ENCODE measurements around the gene RRM2.

The RRM2 gene

DNA sequence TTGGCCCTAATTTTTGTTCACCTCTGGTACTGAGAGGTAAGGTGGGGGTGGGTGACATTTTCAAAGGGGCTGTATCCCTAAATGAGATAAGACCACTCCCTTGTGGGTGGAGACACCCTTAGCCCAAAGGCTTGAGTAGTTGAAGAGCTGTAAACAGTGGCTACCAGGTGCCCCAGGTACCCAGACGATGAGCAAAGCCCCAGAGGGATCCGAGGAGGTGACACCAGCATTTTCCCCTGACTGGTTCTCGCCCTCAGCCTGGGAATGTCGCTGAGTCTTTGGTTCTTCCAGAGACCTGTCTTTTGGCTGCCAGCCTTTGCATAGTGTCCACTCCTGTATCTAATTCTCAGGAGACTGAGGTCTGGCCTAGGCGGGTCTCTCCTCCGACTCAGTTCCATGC, 36.5 kb downstream of the RRM2 start:
- DNase-seq = no peak

DNA sequence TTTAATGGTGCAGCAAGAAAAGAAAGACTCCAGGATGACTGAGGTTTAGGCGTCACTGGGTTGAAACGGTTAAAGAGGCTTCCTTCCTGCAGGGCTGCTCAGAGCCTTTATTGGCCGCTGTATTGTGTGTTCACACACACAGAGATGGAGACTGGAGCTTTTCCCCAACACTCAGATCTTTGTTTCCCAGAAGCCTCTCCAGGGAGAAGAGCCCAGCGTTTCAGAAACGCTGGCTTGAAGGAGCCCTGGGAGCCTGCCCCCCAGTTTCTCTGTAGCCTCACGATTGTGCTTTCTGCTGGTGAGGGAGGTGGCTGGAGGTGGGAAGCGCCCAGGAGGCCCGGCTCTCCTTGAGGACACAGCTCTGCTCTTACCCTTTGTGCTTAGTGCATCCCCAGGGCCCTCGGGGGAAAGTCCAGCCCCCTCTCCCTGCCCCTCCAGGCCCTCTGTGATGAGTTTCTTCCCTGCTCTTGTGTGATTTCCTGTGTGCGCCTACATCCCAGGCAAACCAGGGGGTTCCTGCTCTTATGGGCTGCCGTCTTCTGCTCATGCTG, 37.1 kb downstream of the RRM2 start:
- DNase-seq = no peak

DNA sequence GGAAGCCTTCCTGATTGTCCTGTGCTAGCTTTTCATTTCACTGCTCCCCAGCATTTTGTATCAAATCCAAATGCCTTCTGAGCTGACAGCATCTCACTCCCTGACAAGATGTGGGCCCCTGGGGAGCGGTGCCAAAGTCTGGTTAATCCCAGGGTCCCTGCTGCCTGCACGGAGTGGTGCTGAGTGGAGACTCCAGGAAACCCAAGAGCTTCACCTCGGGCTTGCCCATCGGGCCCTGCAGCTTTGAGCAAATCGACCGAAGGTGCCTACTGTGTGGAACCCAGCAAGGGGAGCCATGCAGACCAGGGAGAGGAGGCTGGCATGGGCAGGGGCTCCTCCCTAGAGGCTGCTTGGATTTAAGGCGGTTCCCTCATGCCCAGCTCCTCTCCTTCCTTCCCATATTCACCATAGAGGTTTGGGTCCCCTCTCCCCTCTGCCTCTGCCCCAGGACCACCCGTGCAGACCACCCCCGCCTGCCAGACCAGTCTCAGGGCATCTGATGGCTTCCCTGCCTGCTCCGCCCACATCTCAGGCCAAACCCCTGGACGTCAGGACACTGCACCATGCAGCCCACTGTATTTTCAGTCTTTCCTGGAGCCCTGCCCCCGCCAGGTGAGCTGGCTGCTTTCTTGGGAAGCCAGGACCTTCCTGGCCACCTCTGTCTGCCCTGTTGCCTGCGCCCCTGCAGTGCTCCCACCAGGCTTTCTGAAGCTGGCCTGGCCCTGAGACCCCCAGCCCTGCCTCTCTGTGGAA, 37.8 kb downstream of the RRM2 start:
- DNase-seq = no peak

DNA sequence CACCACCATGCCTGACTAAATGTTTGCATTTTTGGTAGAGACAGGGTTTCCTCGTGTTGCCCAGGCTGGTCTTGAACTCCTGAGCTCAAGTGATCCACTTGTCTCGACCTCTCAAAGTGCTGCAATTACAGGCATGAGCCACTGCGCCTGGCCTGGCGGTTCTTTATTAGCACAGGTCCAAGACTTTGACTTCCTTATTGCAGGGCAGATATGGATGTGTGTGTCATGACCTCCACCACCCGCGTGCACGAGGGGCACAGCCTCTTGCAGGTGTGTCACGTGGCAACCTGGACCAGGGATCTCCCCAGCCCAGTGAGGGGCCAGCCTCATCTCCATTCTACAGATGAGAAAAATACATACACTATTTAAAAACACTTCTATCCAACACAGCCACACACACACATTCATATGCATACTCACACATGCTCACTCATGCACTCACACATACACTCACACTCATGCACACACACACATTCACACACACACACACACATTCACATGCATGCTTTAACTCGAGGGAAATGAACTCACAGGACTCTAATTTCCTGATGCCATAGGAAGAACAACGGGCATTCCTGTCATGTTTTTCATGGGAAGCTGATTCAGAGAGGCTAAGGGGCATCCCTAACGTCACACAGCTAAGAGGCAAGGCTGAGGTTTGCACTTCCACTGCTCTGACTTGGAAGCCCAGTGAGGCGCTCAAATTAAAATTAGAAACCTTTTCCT, 38.8 kb downstream of the RRM2 start:
- no peak for DNase-seq

DNA sequence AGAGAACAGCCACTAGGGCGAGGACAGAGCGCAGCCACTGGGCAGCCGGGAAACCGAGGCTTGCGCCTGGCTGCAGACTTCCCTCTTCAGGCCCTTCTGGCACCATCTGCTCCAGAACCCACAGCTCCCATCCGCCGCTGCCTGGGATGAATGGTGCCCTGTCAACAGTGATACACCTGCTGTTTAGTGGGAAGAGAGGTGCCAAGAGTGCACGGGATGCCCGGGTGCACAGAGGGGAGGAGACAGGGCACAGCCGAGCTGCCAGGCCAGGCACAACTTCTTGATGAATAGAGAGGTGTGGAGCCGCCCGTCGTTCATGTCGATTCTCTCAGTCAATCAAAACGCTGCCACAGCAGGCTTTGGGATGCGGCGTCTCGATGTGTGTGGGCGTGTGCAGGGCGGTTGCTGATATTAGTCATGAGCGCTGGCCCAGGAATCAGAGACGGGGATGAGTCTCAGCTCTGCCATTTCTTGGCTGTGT, 39.5 kb downstream of the RRM2 start:
- no peak for DNase-seq

DNA sequence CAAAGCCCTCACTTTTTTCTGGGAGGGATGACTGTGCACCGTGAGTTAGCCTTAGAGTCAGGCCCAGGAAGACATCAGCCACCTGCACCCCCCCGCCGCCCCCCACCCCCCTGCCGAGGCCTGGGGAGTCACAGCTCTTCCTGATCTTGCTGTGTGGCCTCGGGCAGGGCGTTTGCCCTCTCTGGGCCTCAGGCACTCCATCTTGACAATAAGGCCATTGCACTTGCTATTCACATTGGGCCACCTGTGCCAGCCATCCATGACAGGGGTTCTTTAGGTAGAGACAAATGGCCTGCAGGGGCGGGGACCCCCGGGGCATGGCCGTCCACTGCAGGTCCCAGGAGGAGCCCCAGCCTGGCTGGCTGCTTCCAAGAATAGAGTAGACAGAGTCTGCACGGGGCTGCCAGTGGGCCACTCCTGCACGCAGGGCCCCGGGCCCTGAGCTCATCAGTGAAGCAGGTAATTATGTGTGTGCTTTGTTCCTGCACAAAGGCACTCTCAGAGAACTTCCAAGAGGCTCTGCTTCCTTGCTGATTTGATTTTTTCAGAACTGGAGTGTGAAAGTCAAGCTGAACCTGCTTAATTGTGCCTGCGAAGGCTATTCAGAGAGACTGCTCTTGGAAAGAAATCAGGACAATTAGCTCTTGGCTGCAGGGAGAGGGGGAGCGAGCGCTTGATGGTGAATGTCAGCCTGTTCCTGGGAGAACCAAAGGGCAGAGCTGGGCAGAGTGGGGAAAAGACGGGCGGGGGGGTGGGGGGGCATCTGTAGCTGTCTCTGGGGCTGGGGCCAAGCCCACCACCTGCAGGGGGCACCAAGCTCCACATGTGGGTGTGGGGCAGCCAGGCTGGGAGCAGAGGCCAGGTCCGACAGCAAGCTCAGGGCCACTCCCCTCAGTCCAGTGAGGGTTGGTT, 40.3 kb downstream of the RRM2 start:
- DNase-seq = no peak

DNA sequence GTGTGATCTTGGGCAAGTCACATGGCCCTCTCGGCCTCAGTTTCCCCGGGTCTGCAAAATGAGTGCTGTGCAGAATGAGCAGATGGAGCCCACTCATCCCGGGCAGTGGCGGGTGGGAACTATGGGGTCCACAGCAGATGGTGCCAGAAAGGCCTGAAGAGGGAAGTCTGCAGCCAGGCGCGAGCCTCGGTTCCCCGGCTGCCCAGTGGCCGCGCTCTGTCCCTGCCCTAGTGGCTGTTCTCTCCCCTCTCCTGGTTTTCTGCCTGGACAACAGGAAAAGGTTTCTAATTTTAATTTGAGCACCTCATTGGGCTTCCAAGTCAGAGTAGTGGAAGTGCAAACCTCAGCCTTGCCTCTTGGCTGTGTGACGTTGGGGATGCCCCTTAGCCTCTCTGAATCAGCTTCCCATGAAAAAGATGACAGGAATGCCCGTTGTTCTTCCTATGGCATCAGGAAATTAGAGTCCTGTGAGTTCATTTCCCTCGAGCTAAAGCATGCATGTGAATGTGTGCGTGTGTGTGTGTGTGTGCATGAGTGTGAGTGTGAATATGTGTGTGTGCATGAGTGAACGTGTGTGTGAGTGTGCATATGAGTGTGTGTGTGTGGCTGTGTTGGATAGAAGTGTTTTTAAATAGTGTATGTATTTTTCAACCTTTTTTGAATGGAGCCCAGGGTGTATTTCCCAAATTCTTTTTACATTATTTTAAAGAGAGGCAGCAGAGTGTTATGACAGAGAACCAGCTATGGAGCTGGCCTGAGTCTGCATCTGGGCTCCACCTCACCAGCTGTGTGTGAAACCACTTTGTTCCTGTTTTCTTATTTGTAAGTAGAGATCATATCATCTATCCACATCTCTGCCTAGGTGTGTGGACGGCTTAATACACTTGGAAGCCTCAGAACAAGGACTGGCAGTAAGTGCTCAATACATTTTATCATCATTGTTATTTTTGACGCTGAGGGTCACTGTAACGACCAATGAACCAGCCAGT, 41.3 kb downstream of the RRM2 start:
- DNase-seq = no peak

DNA sequence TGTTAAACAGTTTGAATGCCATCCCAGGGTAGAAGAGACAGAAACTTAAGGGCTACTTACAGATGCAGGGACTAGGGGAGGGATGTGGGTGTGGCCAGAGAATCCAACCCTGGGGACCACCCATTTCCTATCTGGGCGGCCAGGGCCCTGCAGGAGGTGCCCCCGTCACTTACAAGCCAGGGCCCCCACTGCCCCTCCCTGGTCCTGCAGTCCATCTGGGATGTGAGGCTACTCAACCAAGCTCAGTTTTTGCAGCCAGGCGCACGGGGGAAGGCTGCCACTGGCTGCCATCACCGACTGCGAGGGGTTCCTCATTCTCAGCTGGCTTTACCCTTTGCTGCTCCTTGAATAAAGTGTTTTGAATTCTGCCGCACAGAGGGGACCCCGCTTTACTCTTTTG, 42.1 kb downstream of the RRM2 start:
- no peak for DNase-seq

DNA sequence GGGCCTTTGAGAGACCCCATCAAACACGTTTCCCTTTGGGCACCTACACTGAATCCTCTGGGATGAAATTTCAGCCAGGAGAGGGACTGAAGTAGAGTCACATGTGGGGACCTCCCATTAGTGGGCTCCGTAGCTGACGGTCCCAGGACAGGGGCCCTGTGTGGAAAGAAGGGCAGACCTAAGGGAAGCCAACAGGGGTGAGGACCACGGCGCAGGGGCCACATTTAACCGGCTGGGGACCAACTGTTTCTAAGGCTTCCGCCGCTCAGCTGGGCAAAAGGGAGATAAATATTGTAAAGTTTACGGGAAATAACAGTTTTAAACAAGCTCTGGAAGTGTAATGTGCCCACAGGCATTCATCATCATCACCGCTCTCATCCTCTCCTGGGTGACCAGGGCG, 42.7 kb downstream of the RRM2 start:
- no peak for DNase-seq

DNA sequence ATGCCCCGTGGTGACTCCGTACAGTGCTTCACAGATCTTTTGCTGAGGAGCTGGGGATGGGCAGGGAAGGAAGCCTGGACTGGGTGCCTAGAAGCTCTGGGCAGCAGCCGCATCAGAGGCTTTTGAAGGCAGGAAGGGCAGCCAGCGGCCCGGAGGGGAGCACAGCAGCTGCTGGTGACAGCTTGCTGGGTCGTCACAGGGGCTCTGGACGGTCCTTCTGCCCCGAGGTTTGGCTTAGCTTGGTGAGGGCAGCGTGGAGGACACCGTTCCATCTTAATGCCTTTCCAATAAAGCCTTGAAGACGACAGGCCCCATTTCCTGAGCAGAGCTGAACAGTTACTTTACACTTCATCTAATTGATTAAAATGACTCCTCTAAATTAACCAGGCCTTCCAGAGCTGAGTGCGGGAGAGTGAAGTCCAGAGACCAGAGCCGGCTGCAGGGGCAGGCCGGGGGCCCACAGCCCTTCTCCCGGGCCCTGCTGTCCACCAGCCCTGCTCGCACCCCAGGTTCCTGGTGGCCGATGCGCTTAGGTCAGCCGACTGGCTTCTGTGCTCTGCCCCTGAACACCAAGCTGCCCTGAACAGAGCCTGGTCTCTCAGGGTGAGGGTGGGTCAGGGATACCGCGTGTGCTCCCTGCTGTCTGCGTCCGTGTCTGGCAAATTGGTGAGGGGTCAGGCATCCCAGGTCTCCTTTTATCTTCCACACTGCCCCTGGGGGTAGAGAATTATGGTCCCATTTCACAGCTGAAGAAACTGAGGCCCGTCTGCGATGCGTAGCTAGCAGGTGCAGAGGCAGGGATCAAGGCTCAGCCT, 43.5 kb downstream of the RRM2 start:
- no peak for DNase-seq

DNA sequence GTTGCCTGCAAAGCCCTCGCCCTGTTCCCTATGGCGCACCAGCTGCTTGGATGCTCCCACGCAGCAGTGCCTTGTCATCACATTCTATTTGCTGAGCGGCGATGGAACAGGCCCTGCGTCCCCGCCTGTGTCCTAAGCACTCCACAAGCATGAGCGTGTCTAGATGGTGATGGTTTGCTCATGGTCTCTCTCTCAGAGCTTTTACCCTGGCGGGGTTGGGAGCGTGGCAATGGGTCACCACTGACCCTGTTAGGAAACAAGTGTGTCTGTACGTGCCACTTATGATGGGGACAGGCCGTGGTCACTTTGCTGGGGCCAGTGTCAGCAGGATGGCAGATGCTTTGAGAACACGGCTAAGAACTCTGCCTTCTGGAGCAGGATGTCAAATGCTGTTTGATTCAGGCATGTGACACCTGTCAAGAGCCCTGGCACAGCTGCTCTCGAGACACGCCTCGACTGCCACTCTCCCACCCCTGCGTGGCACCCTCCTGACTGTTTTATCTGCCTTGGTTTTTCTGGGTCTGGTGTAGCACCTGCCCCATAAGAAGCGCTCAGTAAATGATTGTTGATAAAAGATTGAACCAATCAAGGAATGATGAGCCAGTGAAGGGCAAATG, 44.2 kb downstream of the RRM2 start:
- no peak for DNase-seq

DNA sequence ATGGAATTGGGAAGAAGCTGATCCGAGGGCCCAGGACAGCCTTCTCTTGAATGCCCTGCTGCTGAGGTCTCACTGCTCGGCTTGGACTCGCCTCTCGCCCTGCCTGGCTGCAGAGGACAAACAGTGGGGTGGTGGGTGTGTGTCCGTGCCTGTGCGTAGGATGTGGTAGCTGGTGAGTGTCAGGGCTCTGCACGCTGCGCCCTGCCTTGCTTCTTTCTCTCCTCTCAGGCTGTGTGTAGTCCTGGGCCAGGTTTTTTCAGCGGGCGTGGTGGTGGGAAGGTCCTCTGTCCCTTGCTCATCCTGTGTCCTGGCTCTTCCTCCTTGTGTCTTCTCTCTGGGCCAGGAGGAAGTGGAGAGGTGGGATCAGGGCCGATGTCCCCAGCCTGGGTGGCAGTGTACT, 44.8 kb downstream of the RRM2 start:
- DNase-seq = no peak

DNA sequence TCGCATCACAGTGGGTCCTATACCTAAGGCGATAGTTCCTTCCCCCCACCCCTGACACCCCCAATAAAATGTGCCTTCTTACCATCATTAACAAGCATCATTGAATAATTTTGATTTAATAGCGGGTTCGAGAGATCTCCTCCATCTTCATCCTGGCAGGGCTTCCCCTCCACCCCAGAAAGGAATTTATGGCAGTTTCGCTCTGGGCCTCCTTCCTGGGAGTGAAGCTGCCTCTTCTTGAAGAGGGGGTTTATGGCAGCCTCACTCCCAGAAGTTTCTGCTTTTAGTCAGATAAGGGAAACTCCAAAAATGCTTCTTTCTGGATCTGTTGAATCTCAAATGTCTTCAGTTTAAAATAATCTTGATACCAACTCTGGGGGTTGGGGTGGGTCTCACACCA, 45.7 kb downstream of the RRM2 start:
- DNase-seq = no peak

DNA sequence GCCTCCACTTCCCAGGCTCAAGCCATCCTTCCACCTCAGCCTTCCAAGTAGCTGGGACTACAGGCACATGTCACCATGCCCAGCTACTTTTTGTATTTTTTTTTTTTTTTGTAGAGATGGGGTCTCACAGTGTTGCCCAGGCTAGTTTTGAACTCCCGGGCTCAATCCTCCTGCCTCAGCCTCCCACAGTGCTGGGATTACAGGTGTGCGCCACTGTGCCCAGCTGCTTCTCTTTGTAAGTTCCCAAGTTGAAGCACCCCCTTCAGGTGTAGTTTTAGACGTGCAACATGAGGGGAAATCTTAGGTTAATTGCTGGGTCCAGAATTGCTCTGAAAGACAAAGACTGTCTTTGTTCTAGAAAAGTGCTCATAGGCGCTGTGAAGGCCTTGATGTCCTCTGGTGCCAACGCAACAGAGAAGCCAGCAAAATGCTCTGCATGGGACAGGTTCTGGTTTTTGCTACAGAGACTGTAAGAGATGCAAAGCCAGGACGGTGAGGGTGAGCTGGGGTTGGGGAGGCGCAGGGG, 46.6 kb downstream of the RRM2 start:
- no peak for DNase-seq

DNA sequence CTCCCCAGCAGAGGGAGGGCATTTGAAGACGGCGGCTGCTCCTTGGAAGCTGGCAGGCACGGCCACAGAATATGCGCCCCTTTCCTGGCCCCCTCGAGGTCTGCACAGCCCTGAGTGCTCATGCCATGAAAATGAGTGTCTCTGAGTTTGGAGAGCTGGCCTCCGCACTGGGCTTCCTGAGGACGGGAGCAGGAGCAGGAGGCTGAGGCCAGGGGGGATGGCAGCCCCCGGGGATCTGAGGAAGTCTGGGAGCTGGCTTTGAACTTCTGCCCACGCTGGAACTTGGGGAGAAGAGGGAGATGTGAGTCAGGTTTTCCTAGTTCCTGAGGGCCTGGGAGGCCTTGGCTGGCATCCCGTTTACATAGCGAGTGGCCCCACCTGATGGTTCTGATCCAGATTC, 47.0 kb downstream of the RRM2 start:
- DNase-seq = no peak

DNA sequence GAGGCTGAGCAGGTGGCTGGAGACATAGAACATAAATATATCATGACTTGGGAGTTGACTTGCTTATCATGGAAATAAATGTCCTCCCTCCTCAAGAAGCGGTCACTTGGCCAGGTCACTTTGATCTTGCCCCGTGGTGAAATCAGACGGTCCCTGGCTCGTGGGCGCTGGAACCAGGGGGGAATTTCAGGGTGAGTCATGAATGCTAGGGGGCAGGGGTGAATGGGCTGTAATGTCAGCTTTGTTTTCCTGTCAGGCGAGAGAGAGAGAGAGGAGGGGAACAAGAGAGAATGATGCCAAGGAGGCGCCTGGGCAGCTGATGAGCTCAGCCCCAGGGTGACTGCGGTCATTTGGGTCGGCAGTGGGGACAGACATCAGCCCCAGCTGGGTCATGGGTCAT, 47.7 kb downstream of the RRM2 start:
- DNase-seq = no peak

DNA sequence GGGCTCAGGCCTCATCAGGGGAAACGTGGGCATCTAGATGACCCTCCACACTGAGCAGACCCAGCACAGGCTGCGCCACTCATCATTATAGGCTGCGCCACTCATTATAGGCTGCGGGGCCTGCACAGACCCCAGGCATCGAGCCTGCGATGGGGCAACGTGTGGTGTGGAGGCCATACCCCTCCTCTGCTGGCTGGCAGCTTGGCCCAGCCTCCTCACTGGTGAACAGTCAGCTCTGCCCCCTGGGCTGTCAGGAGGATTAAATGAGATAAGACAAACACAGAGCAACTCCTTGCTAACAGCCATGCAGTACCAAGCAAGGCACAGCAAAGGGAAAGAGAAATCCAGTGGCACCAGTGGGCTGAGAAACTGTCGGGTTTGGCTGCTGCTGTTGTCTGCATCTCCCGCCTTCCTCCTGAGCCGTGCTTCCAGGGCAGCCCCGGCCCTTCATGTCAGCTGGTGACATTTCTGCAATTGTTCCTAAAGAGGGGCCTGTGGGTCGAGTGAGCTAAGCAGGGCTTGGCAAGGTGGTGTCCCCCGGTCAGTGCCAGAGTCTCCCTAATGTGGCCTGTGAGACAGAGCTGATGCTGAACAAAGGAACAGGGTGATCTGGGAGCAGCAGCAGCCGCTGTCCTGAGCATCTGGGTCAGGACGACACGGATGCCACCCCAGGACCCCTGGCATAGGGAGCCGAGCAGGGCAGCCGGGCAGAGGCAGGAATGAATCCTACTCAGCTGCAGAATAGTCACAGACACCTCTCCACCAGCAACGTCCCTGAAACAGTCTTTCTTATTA, 48.7 kb downstream of the RRM2 start:
- no peak for DNase-seq

DNA sequence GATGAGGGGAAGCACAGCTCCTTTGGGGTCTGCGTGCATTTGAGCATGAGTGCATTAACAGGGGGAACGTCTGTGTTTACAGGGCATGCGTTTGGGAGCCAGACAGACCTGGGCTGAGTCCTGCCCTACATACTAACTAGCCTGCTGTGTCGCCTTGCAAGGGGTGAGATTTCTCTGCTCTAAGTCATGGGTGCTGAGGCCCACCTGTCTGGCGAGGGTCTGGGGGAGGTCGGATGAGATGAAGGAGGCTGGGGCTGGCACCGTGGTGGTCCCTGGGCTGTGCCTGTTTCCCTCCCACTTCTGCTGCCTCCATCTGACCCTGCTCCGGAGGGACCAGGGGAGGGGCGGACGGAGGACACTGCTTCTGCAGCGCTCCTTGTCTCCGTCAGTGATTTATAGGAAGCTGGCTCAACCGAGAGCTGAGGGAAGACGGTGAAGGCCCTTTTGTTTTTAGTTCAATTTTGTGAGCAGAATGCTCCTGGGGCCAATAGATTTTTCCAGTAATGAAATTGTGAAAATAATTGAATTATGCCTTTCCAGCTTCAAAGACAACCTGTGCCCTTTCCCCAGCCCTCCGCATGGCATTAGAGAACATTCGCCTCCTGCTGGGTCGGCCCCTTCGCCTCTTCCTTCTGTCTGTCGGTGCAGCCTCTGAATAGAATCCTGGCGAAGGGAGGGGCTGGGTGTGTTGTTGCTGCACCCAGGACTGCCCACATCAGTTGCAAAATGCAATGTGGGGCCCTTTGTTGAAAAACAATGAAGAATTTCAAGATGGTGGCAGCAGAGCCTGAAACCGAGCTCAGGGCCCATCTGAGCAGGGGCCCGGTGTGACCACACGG, 49.7 kb downstream of the RRM2 start:
- DNase-seq = no peak
